Measurements from ENCODE around the gene ABCC1.

DNA sequence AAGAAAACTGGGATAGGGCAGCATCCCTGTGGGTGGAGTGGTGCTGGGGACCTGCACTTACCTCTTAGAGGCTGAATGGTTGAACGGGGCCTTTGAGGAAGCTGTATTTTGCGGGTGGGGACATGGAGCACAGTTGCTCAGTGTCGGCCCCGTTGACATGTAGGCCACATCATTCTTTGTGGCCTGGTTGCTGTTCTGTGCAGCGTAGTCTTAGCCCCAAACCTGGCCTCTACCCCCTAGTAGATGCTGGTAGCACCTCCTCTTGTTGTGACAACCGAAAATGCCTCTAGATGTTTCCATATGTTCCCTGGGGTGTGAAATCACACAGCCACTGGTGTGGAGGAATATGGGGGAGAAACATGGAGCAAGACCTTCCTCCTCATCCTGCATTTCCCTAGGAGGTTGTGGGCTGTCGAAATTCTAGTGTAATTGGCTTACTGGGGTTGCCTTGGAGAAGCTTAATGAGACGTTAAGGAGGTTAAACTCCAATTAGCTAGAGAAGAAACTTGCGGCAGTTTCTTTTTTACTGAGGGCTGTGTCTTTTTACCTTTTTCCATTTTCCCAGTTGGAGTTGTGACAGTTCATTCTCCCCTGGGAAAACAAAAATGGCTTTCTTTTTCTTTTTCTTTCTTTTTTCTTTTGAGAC lies 9.4 kb downstream of the ABCC1 start:
- TF ChIP-seq CTCF (IDR thresholded peaks at IDR 0.05; ENCODE audit: borderline replicate concordance, extremely low read depth, low read length, poor library complexity, severe bottlenecking), result no peak
- no peak for TF ChIP-seq EZH2 (IDR thresholded peaks at IDR 0.05; ENCODE audit: borderline replicate concordance, low read depth, low read length, severe bottlenecking)

Data from DND-41 (cell line).